ENCODE measurements around the gene CEP120. TPM values are rescaled to one million over a fixed set of nuclear protein-coding genes. Genes with fewer than 3 reads are reported as not detected.

Gene CEP120
- total RNA-seq, 1 donor from 2014 or later = 23.0 TPM

DNA sequence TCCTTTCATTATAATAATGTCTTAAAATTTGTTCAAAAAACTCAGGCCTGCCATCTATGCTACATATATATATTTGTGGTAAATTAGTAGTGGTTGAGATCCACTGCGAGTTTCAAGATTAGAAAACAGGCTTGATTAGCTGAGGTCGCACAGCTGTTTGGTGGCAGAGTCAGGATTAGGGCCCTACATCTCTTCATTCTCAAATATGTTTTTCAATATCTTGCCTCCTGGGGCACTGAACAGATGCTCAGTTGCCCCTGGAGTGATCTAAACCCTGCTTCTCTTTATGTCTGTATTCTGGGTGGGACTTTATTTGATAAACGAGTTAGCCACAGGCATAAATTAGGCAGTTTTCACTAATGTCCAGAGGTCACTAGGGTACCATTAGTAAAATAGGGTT, 27.8 kb upstream of the CEP120 start:
- H3K36me3 Mint-ChIP-seq = no peaks in the 10 kb centered on the region
- no peaks in the 10 kb centered on the region for H3K27me3 Mint-ChIP-seq (ENCODE audit: low read depth)
- H3K4me3 Mint-ChIP-seq = no peak overlapping the region
- H3K9me3 Mint-ChIP-seq = no peaks in the 10 kb centered on the region
- TF ChIP-seq, protein P1, sequence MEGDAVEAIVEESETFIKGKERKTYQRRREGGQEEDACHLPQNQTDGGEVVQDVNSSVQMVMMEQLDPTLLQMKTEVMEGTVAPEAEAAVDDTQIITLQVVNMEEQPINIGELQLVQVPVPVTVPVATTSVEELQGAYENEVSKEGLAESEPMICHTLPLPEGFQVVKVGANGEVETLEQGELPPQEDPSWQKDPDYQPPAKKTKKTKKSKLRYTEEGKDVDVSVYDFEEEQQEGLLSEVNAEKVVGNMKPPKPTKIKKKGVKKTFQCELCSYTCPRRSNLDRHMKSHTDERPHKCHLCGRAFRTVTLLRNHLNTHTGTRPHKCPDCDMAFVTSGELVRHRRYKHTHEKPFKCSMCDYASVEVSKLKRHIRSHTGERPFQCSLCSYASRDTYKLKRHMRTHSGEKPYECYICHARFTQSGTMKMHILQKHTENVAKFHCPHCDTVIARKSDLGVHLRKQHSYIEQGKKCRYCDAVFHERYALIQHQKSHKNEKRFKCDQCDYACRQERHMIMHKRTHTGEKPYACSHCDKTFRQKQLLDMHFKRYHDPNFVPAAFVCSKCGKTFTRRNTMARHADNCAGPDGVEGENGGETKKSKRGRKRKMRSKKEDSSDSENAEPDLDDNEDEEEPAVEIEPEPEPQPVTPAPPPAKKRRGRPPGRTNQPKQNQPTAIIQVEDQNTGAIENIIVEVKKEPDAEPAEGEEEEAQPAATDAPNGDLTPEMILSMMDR (IDR thresholded peaks at IDR 0.05; ENCODE audit: unreplicated experiment) = no peak
- DNase-seq (ENCODE audit: low spot score in 2 of 2, unreplicated experiment in 2 of 2) = no peak
- peaks cover 32% of the 10 kb centered on the region for H3K4me1 Mint-ChIP-seq
- H3K27ac Mint-ChIP-seq = peak overlapping the region; percentile 51

DNA sequence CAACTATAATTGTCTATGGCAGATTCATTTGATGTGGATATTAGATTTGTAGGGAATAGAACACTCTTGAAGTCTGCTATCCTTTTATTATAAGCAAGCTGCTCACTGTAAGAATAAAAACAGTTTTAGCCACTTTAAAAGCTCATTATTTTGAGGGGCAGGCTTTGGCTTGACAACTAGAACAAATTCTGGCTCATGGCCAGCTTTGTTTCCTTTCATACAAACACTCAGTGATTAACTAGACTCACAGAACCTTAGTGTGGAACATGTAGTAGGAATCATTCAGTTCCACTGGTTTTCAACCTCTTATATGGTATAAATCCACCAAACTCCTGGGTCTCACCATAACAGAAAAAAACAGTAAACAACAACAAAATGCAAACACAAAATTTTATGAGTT, 27.4 kb upstream of the CEP120 start:
- no peak for DNase-seq (ENCODE audit: low spot score in 2 of 2, unreplicated experiment in 2 of 2)

DNA sequence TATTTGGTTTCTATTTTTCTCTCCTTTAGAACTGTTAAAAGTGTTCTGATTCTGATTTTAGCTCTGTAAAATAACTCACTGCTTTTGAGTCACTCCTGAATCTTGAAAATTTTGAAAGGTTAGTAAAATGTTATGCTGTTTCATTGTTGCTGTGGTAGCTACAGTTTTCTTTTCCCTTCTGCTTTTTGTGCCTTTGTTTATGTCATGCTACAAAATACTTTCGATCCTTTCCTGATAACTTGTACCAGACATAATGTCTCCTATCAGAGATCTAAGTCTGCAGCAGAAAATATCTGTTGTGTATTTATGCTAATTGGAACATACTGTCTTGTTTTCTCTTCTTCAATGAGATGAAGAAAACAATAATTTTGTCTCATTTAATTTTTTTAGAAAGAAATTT, 26.9 kb upstream of the CEP120 start:
- Mint-ChIP-seq H3K36me3 (no peaks in the 10 kb centered on the region), H3K27ac (peak overlapping the region; percentile 70), H3K4me1 (peaks cover 32% of the 10 kb centered on the region), H3K27me3 (ENCODE audit: low read depth) (no peaks in the 10 kb centered on the region), H3K9me3 (no peaks in the 10 kb centered on the region), H3K4me3 (no peak overlapping the region)
- TF ChIP-seq, protein P1 (IDR thresholded peaks at IDR 0.05; ENCODE audit: unreplicated experiment) = no peak
- no peak for DNase-seq (ENCODE audit: low spot score in 2 of 2, unreplicated experiment in 2 of 2)

More for the DNA sequence above, 27.4 kb upstream of the CEP120 start:
- TF ChIP-seq, protein P1 (IDR thresholded peaks at IDR 0.05; ENCODE audit: unreplicated experiment) = no peak
- Mint-ChIP-seq H3K27ac (peak overlapping the region; percentile 51), H3K4me1 (peaks cover 32% of the 10 kb centered on the region), H3K9me3 (no peaks in the 10 kb centered on the region), H3K36me3 (no peaks in the 10 kb centered on the region), H3K27me3 (ENCODE audit: low read depth) (no peaks in the 10 kb centered on the region), H3K4me3 (no peak overlapping the region)

DNA sequence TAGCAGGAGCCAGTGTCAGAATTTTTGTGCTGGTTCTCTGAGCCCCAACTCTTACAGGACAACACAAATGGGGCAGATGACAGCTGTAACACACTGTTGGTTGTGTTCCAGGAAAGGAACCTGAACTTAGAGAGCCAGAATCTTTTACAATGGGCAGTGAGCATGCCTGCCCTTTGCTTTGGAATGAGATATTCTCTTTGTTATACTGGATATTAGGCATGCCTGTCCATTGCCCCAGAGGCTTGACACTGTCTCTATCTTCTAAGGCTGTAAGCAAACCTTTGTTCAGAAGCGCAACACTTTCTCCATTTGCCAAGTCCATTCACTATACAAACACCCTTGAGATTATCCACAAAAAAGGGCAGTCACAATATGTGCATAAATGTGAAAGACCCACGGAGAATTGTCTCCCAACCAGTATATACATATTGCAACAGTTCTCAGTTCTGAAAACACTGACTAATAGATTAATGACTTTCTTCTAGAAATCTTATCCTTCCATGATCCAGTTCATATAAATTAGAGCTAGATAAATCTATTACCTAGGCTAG, 26.3 kb upstream of the CEP120 start:
- Mint-ChIP-seq H3K9me3 (no peaks in the 10 kb centered on the region), H3K27ac (peak overlapping the region; percentile 8), H3K27me3 (ENCODE audit: low read depth) (no peaks in the 10 kb centered on the region), H3K4me3 (no peak overlapping the region), H3K36me3 (no peaks in the 10 kb centered on the region), H3K4me1 (peaks cover 32% of the 10 kb centered on the region)
- DNase-seq (ENCODE audit: low spot score in 2 of 2, unreplicated experiment in 2 of 2) = no peak
- TF ChIP-seq, protein P1 (IDR thresholded peaks at IDR 0.05; ENCODE audit: unreplicated experiment) = no peak

DNA sequence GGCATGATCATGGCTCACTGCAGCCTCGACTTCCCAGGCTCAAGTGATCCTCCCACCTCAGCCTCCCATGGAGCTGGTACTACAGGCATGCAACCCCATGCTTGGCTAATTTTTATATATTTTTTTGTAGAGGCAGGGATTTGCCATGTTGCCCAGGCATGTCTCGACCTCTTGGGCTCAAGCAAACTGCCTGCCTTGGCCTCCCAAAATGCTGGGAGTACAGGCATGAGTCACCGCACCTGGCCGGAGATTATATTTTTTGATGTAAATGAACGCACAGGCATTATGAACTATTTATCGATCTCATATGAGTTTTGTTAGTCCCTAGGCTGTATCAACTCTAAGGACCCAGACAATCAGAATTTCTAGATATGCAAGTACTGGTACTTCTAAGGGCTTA, 25.5 kb upstream of the CEP120 start:
- TF ChIP-seq, protein P1 (IDR thresholded peaks at IDR 0.05; ENCODE audit: unreplicated experiment) = no peak
- no peak for DNase-seq (ENCODE audit: low spot score in 2 of 2, unreplicated experiment in 2 of 2)
- Mint-ChIP-seq H3K27ac (no peak overlapping the region), H3K4me3 (no peak overlapping the region), H3K4me1 (peaks cover 34% of the 10 kb centered on the region), H3K27me3 (ENCODE audit: low read depth) (no peaks in the 10 kb centered on the region), H3K9me3 (no peaks in the 10 kb centered on the region), H3K36me3 (no peaks in the 10 kb centered on the region)
